ENCODE measurements around the gene C2orf69.

Gene C2orf69

DNA sequence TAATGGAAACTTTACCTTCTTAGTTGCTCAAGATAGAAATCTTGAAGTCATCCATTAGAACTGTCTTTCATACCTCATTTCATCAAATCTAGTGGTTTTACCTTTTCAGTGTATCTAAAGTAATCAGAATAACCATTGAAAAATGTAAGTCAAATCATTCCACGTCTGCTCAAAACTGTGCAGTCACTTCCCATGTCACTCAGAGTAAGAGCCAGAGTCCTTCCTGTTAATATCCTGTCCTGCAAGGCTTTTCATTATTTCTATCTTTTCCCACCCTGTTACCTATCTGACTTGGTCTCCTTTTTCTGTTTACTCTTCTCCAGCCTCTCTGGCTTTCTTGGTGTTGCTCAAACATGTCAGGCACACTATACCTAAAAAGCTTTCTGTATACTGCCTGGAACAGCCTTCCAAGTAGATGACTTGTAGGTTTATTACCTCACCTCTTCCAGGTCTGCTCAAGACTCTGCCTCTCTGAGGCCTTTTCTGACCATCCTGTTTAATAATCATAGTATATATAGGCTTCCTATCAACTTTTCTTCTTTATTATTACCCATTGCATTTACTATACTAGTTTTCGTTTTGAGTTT lies 3.4 kb downstream of the C2orf69 start:
- no peak for DNase-seq (ENCODE audit: low read depth in 2 of 2)

GRCh38 chr2:199916980-199917379 lies 5.9 kb downstream of the C2orf69 start:
- no peak for DNase-seq (ENCODE audit: low read depth in 2 of 2)

GRCh38 chr2:199922856-199923255 lies 11.8 kb downstream of the C2orf69 start:
- DNase-seq (ENCODE audit: low read depth in 2 of 2): no peak

- DNase-seq (ENCODE audit: low read depth in 2 of 2): no peak
Measured at GRCh38 chr2:199923924-199924323, 12.8 kb downstream of the C2orf69 start.

GRCh38 chr2:199926806-199927205 lies 15.7 kb downstream of the C2orf69 start:
- DNase-seq (ENCODE audit: low read depth in 2 of 2): no peak

DNA sequence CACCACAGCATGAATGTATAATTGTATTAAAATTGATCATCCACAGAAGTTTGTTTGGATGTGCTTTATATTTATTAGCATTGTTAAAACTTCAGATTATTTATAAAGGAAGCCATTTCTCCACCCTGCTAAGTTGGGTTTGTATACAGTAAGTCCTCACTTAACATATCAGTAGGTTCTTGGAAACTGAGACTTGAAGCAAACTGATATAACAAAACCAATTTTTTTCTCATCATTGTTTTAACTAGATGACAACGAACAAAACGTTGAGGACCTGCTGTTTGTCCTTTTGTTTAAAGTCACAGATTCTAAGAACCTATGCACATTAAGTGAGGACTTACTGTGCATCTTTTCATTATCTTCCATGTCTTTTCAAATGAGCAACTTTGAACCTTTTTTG lies 17.1 kb downstream of the C2orf69 start:
- DNase-seq (ENCODE audit: low read depth in 2 of 2): no peak

- no peak for DNase-seq (ENCODE audit: low read depth in 2 of 2)
Measured at GRCh38 chr2:199928626-199929025, 17.5 kb downstream of the C2orf69 start.

GRCh38 chr2:199929262-199929661 lies 18.2 kb downstream of the C2orf69 start:
- no peak for DNase-seq (ENCODE audit: low read depth in 2 of 2)

DNA sequence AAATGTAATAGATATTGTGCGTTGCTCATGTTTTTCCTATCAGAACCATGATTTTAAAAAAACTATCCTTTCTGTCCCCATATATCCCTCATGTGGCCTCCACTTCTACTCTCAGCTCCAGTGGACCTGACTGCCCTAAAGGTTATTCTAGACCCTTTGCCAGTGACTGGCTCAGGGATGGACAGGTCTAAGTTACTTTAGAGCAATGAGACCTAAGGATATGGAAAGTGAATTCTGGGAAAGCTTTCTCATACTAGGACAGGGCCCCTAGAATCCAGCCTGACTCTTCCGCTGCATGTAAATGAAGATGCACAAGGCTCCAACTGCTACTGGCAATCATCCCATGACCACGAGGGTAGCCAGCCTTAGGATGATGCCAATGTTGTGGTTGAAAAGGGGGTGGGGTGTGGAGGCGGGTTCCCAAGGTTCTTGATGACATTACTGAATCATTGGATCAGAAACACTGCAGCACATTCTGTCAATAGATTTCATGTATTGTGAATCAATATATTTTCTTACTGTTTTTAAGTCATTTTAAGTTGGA lies 21.3 kb downstream of the C2orf69 start:
- DNase-seq (ENCODE audit: low read depth in 2 of 2): no peak

DNA sequence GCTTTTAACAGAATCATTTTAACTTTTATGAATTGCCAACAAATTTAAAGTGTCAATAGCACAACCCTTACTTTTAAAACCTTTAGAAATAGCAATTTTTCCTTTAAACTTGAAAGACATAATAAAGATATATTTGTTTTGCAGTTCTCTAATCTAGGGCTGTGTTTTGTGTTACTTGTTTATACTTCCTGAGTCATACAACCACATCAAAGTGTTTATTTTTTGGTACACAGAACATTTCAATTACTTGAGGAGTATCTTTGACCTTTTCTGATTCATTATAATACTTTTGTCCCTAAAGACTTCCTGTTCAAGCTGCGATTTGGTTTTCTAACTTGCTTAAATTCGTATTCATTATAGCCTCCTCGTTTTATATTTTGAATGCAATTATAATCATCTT lies 22.4 kb downstream of the C2orf69 start:
- no peak for DNase-seq (ENCODE audit: low read depth in 2 of 2)

DNA sequence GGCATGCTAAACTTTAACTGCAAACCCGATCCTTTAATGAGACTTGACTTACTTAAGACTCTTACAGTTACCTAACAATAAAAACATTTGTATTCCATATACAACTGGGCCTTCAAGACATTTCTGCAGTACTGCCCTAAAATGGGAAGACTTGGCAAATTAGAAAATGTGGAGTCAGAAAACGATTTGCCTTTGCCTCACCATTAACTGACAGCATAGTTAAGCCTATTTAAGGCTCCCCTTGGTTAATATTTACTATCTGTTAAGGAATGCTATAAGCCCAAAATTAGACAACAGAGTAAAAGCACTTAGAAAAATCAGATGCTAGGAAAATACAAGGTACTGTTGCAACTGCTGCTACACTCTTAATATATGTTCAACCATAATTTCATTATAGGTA lies 25.5 kb downstream of the C2orf69 start:
- DNase-seq (ENCODE audit: low read depth in 2 of 2): no peak

DNA sequence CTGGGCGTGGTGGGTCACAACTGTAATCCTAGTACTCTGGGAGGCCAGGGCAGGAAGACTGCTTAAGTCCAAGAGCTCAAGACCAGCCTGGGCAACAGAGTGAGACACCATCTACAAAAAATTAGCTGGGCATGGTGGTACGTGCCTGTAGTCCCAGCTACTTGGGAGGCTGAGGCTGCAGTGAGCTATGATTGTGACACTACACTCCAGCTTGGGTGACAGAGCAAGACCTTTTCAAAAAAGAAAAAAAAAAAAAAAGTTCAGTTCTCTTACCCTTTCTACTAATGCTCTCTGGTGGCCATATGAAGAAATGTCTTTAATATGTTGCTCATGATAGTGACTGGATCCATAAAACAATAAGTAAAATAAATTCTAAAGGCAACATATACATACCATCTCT lies 29.3 kb downstream of the C2orf69 start:
- no peak for DNase-seq (ENCODE audit: low read depth in 2 of 2)

DNA sequence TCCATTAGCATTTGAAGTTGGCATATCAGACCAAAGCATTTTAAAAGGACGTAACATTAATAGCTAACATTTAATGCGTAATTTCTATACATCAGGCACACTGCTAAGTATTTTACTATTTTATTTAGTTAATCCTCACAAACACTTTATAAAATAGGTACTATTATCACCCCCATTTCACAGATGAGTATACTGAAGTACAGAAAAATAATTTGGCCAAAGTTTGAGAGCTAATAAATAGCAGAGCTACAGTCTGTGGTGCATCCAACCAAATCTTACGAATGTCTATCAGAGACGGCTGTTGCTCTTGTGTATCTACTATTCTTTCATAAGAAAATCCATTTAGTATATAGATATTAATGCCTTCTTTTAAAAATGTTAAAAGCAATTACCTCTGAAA lies 32.3 kb downstream of the C2orf69 start:
- DNase-seq (ENCODE audit: low read depth in 2 of 2): no peak

GRCh38 chr2:199946196-199946595 lies 35.1 kb downstream of the C2orf69 start:
- no peak for DNase-seq (ENCODE audit: low read depth in 2 of 2)

DNA sequence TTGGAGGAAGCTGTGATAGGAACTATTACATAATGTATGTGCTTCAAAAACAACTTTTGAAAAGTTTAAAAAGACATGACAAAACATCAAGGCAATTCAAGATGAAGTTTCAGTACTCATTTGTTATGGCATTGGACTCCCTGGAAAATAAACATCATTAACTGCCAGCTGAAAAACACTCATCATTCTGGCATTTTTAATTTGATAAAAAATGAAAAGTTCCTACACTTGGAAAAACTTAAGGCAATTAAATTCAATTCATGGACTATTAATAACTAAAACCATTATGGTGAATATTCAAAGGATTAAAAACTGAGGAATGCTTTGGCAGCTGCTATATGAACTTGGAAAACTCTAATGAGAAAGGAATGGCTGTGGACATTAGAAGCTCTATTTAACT lies 35.7 kb downstream of the C2orf69 start:
- DNase-seq (ENCODE audit: low read depth in 2 of 2): no peak

DNA sequence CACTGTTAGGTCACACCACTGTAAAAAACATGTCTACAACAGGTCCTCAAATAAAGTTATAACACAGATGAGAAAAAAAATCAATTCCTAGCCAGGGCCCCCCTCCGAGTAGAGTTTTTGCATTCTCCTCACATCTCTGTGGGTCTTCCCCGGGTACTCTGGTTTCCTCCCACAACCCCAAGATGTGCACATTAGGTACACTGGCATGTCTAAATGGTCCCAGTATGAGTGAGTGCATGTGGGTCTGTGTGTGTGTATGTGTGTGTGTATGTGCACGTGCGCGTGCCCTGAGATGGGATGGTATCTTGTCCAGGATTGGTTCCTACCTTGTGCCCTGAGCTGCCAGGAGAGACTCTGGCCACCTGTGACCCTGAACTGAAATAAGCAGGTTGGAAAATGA lies 39.3 kb downstream of the C2orf69 start:
- DNase-seq (ENCODE audit: low read depth in 2 of 2): no peak

DNA sequence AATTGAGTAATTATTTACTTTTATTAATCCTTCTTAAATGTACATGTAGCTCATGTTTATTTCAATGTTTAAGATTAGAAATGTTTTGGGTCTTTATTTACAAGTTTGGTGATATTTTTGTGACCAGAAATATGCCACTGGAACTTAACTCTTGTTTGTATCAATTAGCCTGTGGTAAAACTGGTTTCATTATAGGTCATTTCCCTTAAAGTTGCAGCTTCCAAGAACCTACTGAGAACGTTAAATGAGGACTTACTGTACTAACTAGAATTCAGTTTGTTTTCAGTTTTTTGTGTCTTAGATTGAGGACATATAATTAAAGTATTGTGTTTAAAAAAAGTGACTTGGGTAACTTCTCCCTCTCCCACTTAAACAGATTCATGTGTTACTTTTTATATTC lies 39.9 kb downstream of the C2orf69 start:
- DNase-seq (ENCODE audit: low read depth in 2 of 2): no peak

DNA sequence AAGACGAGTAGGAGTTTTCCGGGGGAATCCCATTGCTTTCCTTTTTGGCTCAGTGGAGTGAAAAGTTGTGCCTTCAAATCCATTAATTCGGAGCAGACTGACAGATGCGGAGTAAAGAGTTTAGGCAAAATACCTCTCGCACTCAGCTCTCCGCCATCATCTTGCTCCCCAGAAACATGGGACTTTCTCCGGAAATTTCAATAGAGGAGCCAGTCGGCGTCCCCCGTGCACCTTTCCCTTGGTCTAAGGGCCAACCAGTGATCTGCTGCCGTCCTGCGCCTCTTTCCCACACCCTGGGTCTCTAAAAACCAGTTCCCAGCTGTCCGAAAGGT lies 43.9 kb downstream of the C2orf69 start:
- DNase-seq (ENCODE audit: low read depth in 2 of 2): no peak

DNA sequence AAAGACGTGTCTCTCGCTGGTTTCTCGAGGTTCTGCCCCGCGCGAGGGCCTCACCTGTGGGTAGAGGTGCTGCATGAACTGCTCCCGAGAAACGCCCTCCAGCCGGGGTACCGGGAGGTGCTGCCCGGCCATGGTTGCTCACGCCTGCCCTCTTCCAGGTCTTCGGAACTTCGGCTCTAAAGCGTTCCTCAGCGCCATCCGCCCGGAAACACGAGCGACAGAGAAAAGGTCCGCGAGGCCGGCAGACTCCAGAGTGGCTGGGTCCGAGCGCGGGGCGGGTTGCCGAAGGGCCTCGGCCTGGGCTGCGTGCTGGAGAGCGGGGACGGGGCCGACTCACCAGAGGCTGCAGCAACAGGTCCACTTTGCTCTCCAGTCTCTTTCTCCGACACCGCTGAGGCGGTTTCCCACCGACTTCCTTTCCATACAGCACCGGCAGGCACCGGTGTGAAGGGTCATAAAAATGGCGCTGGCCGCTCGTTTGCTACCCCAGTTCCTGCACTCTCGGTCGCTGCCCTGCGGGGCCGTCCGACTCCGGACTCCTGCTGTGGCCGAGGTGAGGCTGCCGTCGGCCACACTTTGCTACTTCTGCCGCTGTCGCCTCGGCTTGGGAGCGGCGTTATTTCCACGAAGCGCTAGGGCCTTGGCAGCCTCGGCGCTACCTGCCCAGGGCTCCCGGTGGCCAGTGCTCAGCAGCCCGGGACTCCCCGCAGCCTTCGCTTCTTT lies 44.4 kb downstream of the C2orf69 start, which contains the start of the genes MAIP1 and TYW5:
Gene MAIP1, plus strand, starts transcription at position 244 of the 723 bp plus-strand sequence. Its CDS starts 217 bp downstream, at position 461.
Gene TYW5, minus strand, starts transcription at position 153 of the 723 bp plus-strand sequence. Its CDS starts 21 bp downstream, at position 132.
- DNase-seq (ENCODE audit: low read depth in 2 of 2): peak; percentile 58 to 67

DNA sequence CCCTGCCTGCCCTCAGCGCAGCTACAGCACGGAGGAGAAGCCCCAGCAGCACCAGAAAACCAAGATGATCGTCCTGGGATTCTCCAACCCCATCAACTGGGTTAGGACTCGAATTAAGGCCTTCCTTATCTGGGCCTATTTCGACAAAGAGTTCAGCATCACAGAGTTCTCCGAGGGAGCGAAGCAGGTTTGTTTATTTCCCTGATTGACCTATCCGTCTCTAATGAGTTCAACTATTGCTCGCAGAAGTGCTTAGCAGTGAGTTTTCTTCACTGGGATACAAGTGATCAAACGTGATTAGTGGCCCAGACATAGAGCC lies 44.9 kb downstream of the C2orf69 start:
- no peak for DNase-seq (ENCODE audit: low read depth in 2 of 2)

DNA sequence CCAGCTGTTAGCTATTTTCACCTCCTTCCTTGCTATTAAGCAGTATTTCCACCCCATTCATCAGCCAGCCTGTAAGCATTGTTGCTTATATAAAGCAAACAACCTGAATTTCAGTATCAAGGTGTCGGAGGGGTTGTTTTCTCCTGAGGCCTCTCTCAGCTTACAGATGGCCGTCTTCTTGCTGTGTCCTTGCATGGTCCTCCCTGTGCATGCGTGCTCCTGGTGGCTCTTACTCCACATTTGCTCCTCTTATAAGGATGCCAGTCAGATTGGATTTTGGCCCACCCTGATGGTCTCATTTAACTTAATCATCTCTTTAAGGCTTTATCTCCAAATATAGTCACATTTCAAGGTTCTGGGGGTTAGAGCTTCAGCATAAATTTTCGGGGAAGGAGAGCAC lies 46.9 kb downstream of the C2orf69 start:
- no peak for DNase-seq (ENCODE audit: low read depth in 2 of 2)

DNA sequence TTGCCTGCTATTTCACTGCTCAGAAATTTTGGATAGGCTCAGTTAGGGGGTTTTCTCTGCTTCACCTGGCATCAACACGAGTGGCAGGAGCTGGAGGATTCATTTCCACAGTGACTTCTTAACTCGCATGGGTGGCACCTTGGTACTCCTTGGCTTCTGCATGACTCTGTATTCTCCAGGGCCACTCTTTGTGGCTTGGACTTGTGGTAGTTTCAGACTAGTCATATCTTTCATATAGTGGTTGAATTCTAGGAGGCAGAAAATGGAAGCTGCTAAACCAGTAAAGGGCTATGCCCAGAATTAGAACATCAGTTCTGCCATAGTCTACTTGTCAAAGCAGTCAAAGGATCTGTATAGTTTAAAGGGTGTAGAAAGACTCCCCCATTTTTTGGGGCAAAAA lies 51.1 kb downstream of the C2orf69 start:
- DNase-seq (ENCODE audit: low read depth in 2 of 2): no peak

DNA sequence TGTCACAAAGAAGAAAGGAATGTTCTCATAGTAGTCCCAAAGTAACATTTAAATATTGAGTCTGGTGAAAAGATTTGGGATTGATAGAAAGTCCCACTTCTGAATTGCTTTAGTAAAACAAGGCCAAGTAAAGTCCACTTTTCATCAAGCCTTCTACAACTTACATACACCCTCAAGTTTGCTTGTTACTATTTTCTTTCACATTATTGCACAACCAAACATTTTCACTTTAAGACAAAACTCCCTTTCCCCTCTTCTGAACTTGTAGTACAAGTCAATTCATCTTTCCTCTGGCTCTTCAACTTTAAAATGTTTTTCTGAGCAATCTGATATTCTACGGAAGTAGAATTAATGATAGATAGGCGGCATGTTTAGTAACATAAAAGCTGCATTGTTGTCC lies 55.3 kb downstream of the C2orf69 start:
- no peak for DNase-seq (ENCODE audit: low read depth in 2 of 2)

DNA sequence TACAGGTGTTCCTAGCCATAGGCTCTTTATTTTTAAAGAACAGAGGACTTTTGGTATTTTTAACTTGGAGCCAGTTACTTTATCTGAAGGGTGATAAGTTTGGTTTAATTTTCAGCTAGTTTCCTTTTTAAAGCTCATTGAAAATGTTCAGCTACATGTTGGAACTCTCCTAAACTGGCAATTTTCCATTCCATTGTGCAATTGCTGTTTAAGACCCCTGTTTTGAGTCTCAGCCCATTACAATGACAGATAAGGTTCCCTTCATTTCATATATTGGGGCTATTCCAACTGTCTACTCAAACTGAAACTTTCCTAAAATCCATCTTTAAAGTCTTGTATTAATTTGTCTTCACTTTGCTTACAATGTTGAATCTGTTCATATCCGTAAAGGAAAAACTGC lies 55.9 kb downstream of the C2orf69 start:
- DNase-seq (ENCODE audit: low read depth in 2 of 2): no peak

All from stimulated activated CD8-positive, alpha-beta memory T cell treated with anti-CD3 and anti-CD28 coated beads, Interleukin-2, amount 100 ng/mL, for 48 hours (primary cell).